HG03108 (cell line): ENCODE results near the gene GLRA2.

Experiments used
- ATAC-seq: cut with Tn5 transposase; IDR thresholded peaks from one replicate; pipeline ENCODE4 v1.9.1; 2021; ENCODE audit warnings: moderate library complexity; ENCODE audit not compliant: unreplicated experiment

Gene GLRA2

GRCh38 chrX:14697451-14697850 is 168.1 kb downstream of the GLRA2 start:
- ATAC-seq: peak; percentile 54

GRCh38 chrX:14698790-14699189 is 169.5 kb downstream of the GLRA2 start:
- no peak for ATAC-seq

- ATAC-seq: no peak
These were observed 171.6 kb downstream of the GLRA2 start for GRCh38 chrX:14700982-14701381.

GRCh38 chrX:14702145-14702544 is 172.8 kb downstream of the GLRA2 start:
- ATAC-seq: no peak

- no peak for ATAC-seq
These were observed 182.8 kb downstream of the GLRA2 start for GRCh38 chrX:14712096-14712495.

GRCh38 chrX:14717949-14718348 is 188.6 kb downstream of the GLRA2 start:
- ATAC-seq: no peak

GRCh38 chrX:14718403-14718802 is 189.1 kb downstream of the GLRA2 start:
- ATAC-seq: no peak

- no peak for ATAC-seq
These were observed 199.7 kb downstream of the GLRA2 start for GRCh38 chrX:14729058-14729457.

GRCh38 chrX:14738643-14739042 is 209.3 kb downstream of the GLRA2 start:
- no peak for ATAC-seq

GRCh38 chrX:14753441-14753840 is 224.1 kb downstream of the GLRA2 start:
- ATAC-seq: no peak

- no peak for ATAC-seq
These were observed 228.7 kb downstream of the GLRA2 start for GRCh38 chrX:14758029-14758491.

- no peak for ATAC-seq
These were observed 246.1 kb downstream of the GLRA2 start for GRCh38 chrX:14775416-14775815.

- no peak for ATAC-seq
These were observed 247.6 kb downstream of the GLRA2 start for GRCh38 chrX:14776901-14777300.

GRCh38 chrX:14777525-14777924 is 248.2 kb downstream of the GLRA2 start:
- ATAC-seq: no peak

GRCh38 chrX:14779580-14779979 is 250.2 kb downstream of the GLRA2 start:
- no peak for ATAC-seq
